Activated CD8-positive, alpha-beta memory T cell treated with anti-CD3 and anti-CD28 coated beads, Interleukin-2, amount 10 ng/mL, durations not matched to agents 7 days and 5 days (primary cell): ENCODE results near the gene DNAL4. TPM values are rescaled to one million over a fixed set of nuclear protein-coding genes. Genes with fewer than 3 reads are reported as not detected.

Source experiments
- ATAC-seq: fragments of 150-1000 bp; cut with Tn5 transposase; one replicate; pipeline ENCODE4 v1.10.0; 2021; ENCODE audit warnings: moderate library complexity
- CTCF ChIA-PET: fragments of 350-600 bp; sonication (Branson Sonifier 250); formaldehyde crosslinking; loops from one replicate; lab custom pipeline; 2021; ENCODE audit warnings: antibody characterized with exemption; lab: Charles Lee
- DNase-seq: peaks from one replicate; pipeline ENCODE4 v3.0.0-alpha.2; 2020
- H3K27ac Mint-ChIP-seq: one replicate; pipeline ENCODE4 v1.8.0; 2021; ENCODE audit warnings: mild to moderate bottlenecking, mixed read lengths
- H3K27me3 Mint-ChIP-seq: one replicate; pipeline ENCODE4 v1.8.0; 2021; ENCODE audit warnings: mixed read lengths
- H3K36me3 Mint-ChIP-seq: one replicate; pipeline ENCODE4 v1.8.0; 2021; ENCODE audit warnings: mild to moderate bottlenecking, mixed read lengths
- H3K4me1 Mint-ChIP-seq: one replicate; pipeline ENCODE4 v1.8.0; 2021; ENCODE audit warnings: mixed read lengths
- H3K4me3 Mint-ChIP-seq: one replicate; pipeline ENCODE4 v1.8.0; 2021; ENCODE audit warnings: mild to moderate bottlenecking, moderate library complexity, mixed read lengths
- H3K9me3 Mint-ChIP-seq: one replicate; pipeline ENCODE4 v1.8.0; 2022; ENCODE audit warnings: low read depth, mixed read lengths
- total RNA-seq, 2 experiments: library from RNA; stranded (reverse); gene quantifications; one replicate each; pipeline ENCODE4 v1.2.3, GENCODE V29; 2021

Gene DNAL4
- total RNA-seq, 2 experiments from 2014 or later = 8.2 to 8.9 TPM

- no peaks in the 10 kb centered on the region for H3K9me3 Mint-ChIP-seq
- no peak for DNase-seq
- CTCF ChIA-PET = no interaction called here
Observed at GRCh38 chr22:38789606-38790005, 4.3 kb downstream of the DNAL4 start.

GRCh38 chr22:38788846-38789245 is 5.1 kb downstream of the DNAL4 start:
- Mint-ChIP-seq H3K4me1 (peaks cover 7% of the 10 kb centered on the region), H3K4me3 (no peak overlapping the region), H3K27ac (no peak overlapping the region), H3K27me3 (no peaks in the 10 kb centered on the region), H3K36me3 (no peaks in the 10 kb centered on the region), H3K9me3 (no peaks in the 10 kb centered on the region)
- CTCF ChIA-PET = no interaction called here
- DNase-seq (no peak), ATAC-seq (no peak)

More at GRCh38 chr22:38789606-38790005, 4.3 kb downstream of the DNAL4 start:
- no peak overlapping the region for H3K4me3 Mint-ChIP-seq
- no peaks in the 10 kb centered on the region for H3K27me3 Mint-ChIP-seq
- H3K4me1 Mint-ChIP-seq = peaks cover 12% of the 10 kb centered on the region
- H3K36me3 Mint-ChIP-seq = no peaks in the 10 kb centered on the region
- no peak overlapping the region for H3K27ac Mint-ChIP-seq
- ATAC-seq = no peak

- peaks cover 5% of the 10 kb centered on the region for H3K4me1 Mint-ChIP-seq
- no peaks in the 10 kb centered on the region for H3K36me3 Mint-ChIP-seq
- no peak for ATAC-seq
- H3K27ac Mint-ChIP-seq = no peak overlapping the region
- CTCF ChIA-PET = no interaction called here
- no peak overlapping the region for H3K4me3 Mint-ChIP-seq
- no peaks in the 10 kb centered on the region for H3K9me3 Mint-ChIP-seq
- DNase-seq = no peak
- H3K27me3 Mint-ChIP-seq = no peaks in the 10 kb centered on the region
Observed at GRCh38 chr22:38788021-38788816, 5.7 kb downstream of the DNAL4 start.

- Mint-ChIP-seq H3K9me3 (no peaks in the 10 kb centered on the region), H3K27ac (no peak overlapping the region), H3K4me1 (no peaks in the 10 kb centered on the region), H3K27me3 (no peaks in the 10 kb centered on the region), H3K36me3 (no peaks in the 10 kb centered on the region), H3K4me3 (no peak overlapping the region)
- DNase-seq (no peak), ATAC-seq (no peak)
- CTCF ChIA-PET = no interaction called here
Observed at GRCh38 chr22:38786631-38787030, 7.3 kb downstream of the DNAL4 start.

GRCh38 chr22:38784856-38785255 is 9.1 kb downstream of the DNAL4 start:
- Mint-ChIP-seq H3K4me1 (no peaks in the 10 kb centered on the region), H3K36me3 (no peaks in the 10 kb centered on the region), H3K27me3 (no peaks in the 10 kb centered on the region), H3K9me3 (no peaks in the 10 kb centered on the region), H3K4me3 (no peak overlapping the region), H3K27ac (no peak overlapping the region)
- CTCF ChIA-PET = interaction anchor here (0.7 to 4.0 kb wide), 2 partner anchors 17 to 477 kb away, joined by 3 to 18 read pairs; no protein-coding TSS in a partner anchor
- ATAC-seq (no peak), DNase-seq (no peak)

- Mint-ChIP-seq H3K4me1 (no peaks in the 10 kb centered on the region), H3K9me3 (no peaks in the 10 kb centered on the region), H3K27ac (no peak overlapping the region), H3K27me3 (no peaks in the 10 kb centered on the region), H3K36me3 (no peaks in the 10 kb centered on the region), H3K4me3 (no peak overlapping the region)
- DNase-seq (no peak), ATAC-seq (no peak)
- CTCF ChIA-PET = interaction anchor here (0.7 to 4.0 kb wide), 2 partner anchors 16 to 478 kb away, joined by 3 to 18 read pairs; no protein-coding TSS in a partner anchor
Observed at GRCh38 chr22:38784035-38784434, 9.9 kb downstream of the DNAL4 start.

GRCh38 chr22:38783095-38783615 is 10.8 kb downstream of the DNAL4 start:
- ATAC-seq (no peak), DNase-seq (no peak)
- CTCF ChIA-PET = interaction anchor here (4.0 kb wide), 1 partner anchor 15 kb away, joined by 18 read pairs; no protein-coding TSS in a partner anchor
- H3K9me3 Mint-ChIP-seq = no peaks in the 10 kb centered on the region
- no peaks in the 10 kb centered on the region for H3K27me3 Mint-ChIP-seq
- no peak overlapping the region for H3K4me3 Mint-ChIP-seq
- H3K36me3 Mint-ChIP-seq = no peaks in the 10 kb centered on the region
- no peak overlapping the region for H3K27ac Mint-ChIP-seq
- H3K4me1 Mint-ChIP-seq = no peaks in the 10 kb centered on the region

GRCh38 chr22:38782402-38783094 is 11.4 kb downstream of the DNAL4 start:
- Mint-ChIP-seq H3K27me3 (no peaks in the 10 kb centered on the region), H3K36me3 (no peaks in the 10 kb centered on the region), H3K4me3 (no peak overlapping the region), H3K9me3 (no peaks in the 10 kb centered on the region), H3K4me1 (no peaks in the 10 kb centered on the region), H3K27ac (no peak overlapping the region)
- CTCF ChIA-PET = interaction anchor here (4.0 kb wide), 1 partner anchor 14 kb away, joined by 18 read pairs; no protein-coding TSS in a partner anchor
- ATAC-seq (no peak), DNase-seq (no peak)

- Mint-ChIP-seq H3K27me3 (no peaks in the 10 kb centered on the region), H3K27ac (no peak overlapping the region), H3K36me3 (no peaks in the 10 kb centered on the region), H3K9me3 (no peaks in the 10 kb centered on the region), H3K4me1 (no peaks in the 10 kb centered on the region), H3K4me3 (no peak overlapping the region)
- no peak for DNase-seq
- ATAC-seq = no peak
- CTCF ChIA-PET = interaction anchor here (1.1 to 1.5 kb wide), 2 partner anchors 11 to 192 kb away, joined by 4 read pairs; no protein-coding TSS in a partner anchor
Observed at GRCh38 chr22:38781033-38781432, 12.9 kb downstream of the DNAL4 start.

- DNase-seq (no peak), ATAC-seq (no peak)
- H3K36me3 Mint-ChIP-seq = no peaks in the 10 kb centered on the region
- no peaks in the 10 kb centered on the region for H3K27me3 Mint-ChIP-seq
- H3K4me3 Mint-ChIP-seq = no peak overlapping the region
- H3K27ac Mint-ChIP-seq = no peak overlapping the region
- peaks cover 8% of the 10 kb centered on the region for H3K4me1 Mint-ChIP-seq
- CTCF ChIA-PET = no interaction called here
- no peaks in the 10 kb centered on the region for H3K9me3 Mint-ChIP-seq
Observed at GRCh38 chr22:38777087-38777671, 16.8 kb downstream of the DNAL4 start.

- Mint-ChIP-seq H3K4me1 (peaks cover 8% of the 10 kb centered on the region), H3K36me3 (no peaks in the 10 kb centered on the region), H3K27ac (no peak overlapping the region), H3K27me3 (no peaks in the 10 kb centered on the region), H3K4me3 (no peak overlapping the region), H3K9me3 (no peaks in the 10 kb centered on the region)
- CTCF ChIA-PET = interaction anchor here (2.0 kb wide), 1 partner anchor 10 kb away, joined by 4 read pairs; no protein-coding TSS in a partner anchor
- ATAC-seq = no peak
- no peak for DNase-seq
Observed at GRCh38 chr22:38776086-38776485, 17.9 kb downstream of the DNAL4 start.

- ATAC-seq = no peak
- Mint-ChIP-seq H3K27me3 (no peaks in the 10 kb centered on the region), H3K36me3 (no peaks in the 10 kb centered on the region), H3K4me1 (peaks cover 8% of the 10 kb centered on the region), H3K27ac (no peak overlapping the region), H3K9me3 (no peaks in the 10 kb centered on the region), H3K4me3 (no peak overlapping the region)
- CTCF ChIA-PET = interaction anchor here (2.0 kb wide), 1 partner anchor 9 kb away, joined by 4 read pairs; no protein-coding TSS in a partner anchor
- no peak for DNase-seq
Observed at GRCh38 chr22:38775656-38776055, 18.3 kb downstream of the DNAL4 start.
